ENCODE data around the gene UBL4A.
"Not testable (repeated sequence)": the region's sequence is repeated elsewhere in the genome, so short reads cannot be mapped to it uniquely, and the experiment has no call there.

- TF ChIP-seq CTCF, POLR2A (IDR thresholded peaks at IDR 0.05): not testable (repeated sequence)
These were observed 10.2 kb upstream of the UBL4A start for GRCh38 chrX:154496591-154497137.

All from Peyer's patch (tissue), 4 donors.